ENCODE results near the gene VPS4A.

- no peak for TF ChIP-seq CTCF (IDR thresholded peaks at IDR 0.05; ENCODE audit: control extremely low read depth in 1 of 3, insufficient read depth in 1 of 3, low read depth in 1 of 3, low read length in 3 of 3)
- no peak for TF ChIP-seq RNF2 (IDR thresholded peaks at IDR 0.05; ENCODE audit: borderline replicate concordance, low read depth, low read length, missing control alignments, poor library complexity, severe bottlenecking)
- no peak for TF ChIP-seq SIX5 (IDR thresholded peaks at IDR 0.05; ENCODE audit: low read depth, low read length)
- TF ChIP-seq BRCA1 (IDR thresholded peaks at IDR 0.05; ENCODE audit: low read depth, low read length) = no peak
- TF ChIP-seq KDM1A (IDR thresholded peaks at IDR 0.05; ENCODE audit: borderline replicate concordance, low read length) = no peak
- TF ChIP-seq CBX5 (IDR thresholded peaks at IDR 0.05; ENCODE audit: low read depth, low read length) = no peak
- no peak for TF ChIP-seq EGR1 (IDR thresholded peaks at IDR 0.05; ENCODE audit: borderline replicate concordance, low read depth, low read length)
- TF ChIP-seq RBBP5 (IDR thresholded peaks at IDR 0.05; ENCODE audit: borderline replicate concordance, low read depth, low read length) = no peak
- TF ChIP-seq POLR2A (IDR thresholded peaks at IDR 0.05; ENCODE audit: control extremely low read depth in 1 of 2, low read depth in 2 of 2, low read length in 2 of 2) = 0 out of 3 replicates have a peak, but pooled peaks of 1 of the 2 experiments have one; percentile 48
- TF ChIP-seq GABPA (IDR thresholded peaks at IDR 0.05; ENCODE audit: borderline replicate concordance, insufficient read depth, low read length) = no peak
- no peak for TF ChIP-seq CHD2 (IDR thresholded peaks at IDR 0.05; ENCODE audit: low read length)
- no peak for TF ChIP-seq SRF (IDR thresholded peaks at IDR 0.05; ENCODE audit: low read depth, low read length)
- TF ChIP-seq POLR2AphosphoS5 (IDR thresholded peaks at IDR 0.05; ENCODE audit: low read depth, low read length) = peak; percentile 30; the same call in 1 of the 2 replicates
- TF ChIP-seq EP300 (IDR thresholded peaks at IDR 0.05; ENCODE audit: borderline replicate concordance in 1 of 2, low read depth in 2 of 2, low read length in 2 of 2) = no peak
Measured at GRCh38 chr16:69324013-69324531, 12.9 kb downstream of the VPS4A start.

All from H1 (cell line).